Liver (tissue), 9 donors: Measurements from ENCODE around the gene BCKDK. TPM values are rescaled to one million over a fixed set of nuclear protein-coding genes. Genes with fewer than 3 reads are reported as not detected.

ENCODE experiments used
- DNase-seq: peaks from one replicate; pipeline ENCODE4 v3.0.0-alpha.2; 2017; ENCODE audit warnings: low spot score
- H3K27ac ChIP-seq, 2 donors: one replicate each; pipeline ENCODE4 v1.7.0; 2013; ENCODE audit warnings: inconsistent platforms in 2 of 2, low read length in 2 of 2, control low read depth in 1 of 2, low read depth in 1 of 2, mild to moderate bottlenecking in 1 of 2
- H3K27me3 ChIP-seq, 4 donors: one replicate each; pipeline versions ENCODE4 v1.6.1 to v1.7.0; 2013; ENCODE audit warnings: low read length in 3 of 4, inconsistent platforms in 1 of 4, mild to moderate bottlenecking in 1 of 4, moderate library complexity in 1 of 4; ENCODE audit not compliant: control insufficient read depth in 4 of 4, insufficient read depth in 4 of 4
- H3K36me3 ChIP-seq, 4 donors: one replicate each; pipeline versions ENCODE4 v1.6.1 to v1.7.0; 2013; ENCODE audit warnings: low read length in 3 of 4, mild to moderate bottlenecking in 3 of 4, low read depth in 1 of 4, moderate library complexity in 1 of 4; ENCODE audit not compliant: control insufficient read depth in 4 of 4, insufficient read depth in 3 of 4
- H3K4me1 ChIP-seq, 4 donors: one replicate each; pipeline versions ENCODE4 v1.6.1 to v1.7.0; 2013; ENCODE audit warnings: low read length in 3 of 4, mild to moderate bottlenecking in 3 of 4, moderate library complexity in 1 of 4; ENCODE audit not compliant: control insufficient read depth in 4 of 4, insufficient read depth in 4 of 4
- H3K4me3 ChIP-seq, 3 donors: one replicate each; pipeline versions ENCODE4 v1.6.1 to v1.7.0; 2013; ENCODE audit warnings: low read length in 3 of 3, control low read depth in 1 of 3, low read depth in 1 of 3, mild to moderate bottlenecking in 1 of 3
- H3K9ac ChIP-seq, 2 donors: one replicate each; pipeline ENCODE4 v1.7.0; 2013; ENCODE audit warnings: low read length in 2 of 2, mild to moderate bottlenecking in 2 of 2, moderate library complexity in 2 of 2, control low read depth in 1 of 2, low read depth in 1 of 2
- H3K9me3 ChIP-seq, 4 donors: one replicate each; pipeline versions ENCODE4 v1.6.1 to v1.7.0; 2013; ENCODE audit warnings: low read length in 3 of 4; ENCODE audit not compliant: control insufficient read depth in 4 of 4
- ATF3 ChIP-seq: IDR thresholded peaks from 2 replicates; pipeline ENCODE4 v1.6.1; 2016; ENCODE audit warnings: antibody characterized with exemption
- CTCF ChIP-seq: fragments of 150-350 bp; IDR thresholded peaks from 2 replicates; pipeline ENCODE4 v1.5.1; 2017; ENCODE audit warnings: improper control_type of control experiment, low read depth, low read length; ENCODE audit not compliant: missing input control
- EGR1 ChIP-seq, 2 donors: IDR thresholded peaks; 2 replicates each; pipeline ENCODE4 v1.6.1; 2016 to 2018; ENCODE audit warnings: antibody characterized with exemption in 2 of 2, low read depth in 2 of 2
- FOXA1 ChIP-seq: IDR thresholded peaks from 2 replicates; pipeline ENCODE4 v1.6.1; 2016; ENCODE audit warnings: antibody characterized with exemption
- FOXA2 ChIP-seq: IDR thresholded peaks from 2 replicates; pipeline ENCODE4 v1.6.1; 2016; ENCODE audit warnings: antibody characterized with exemption
- GABPA ChIP-seq, 2 donors: IDR thresholded peaks in 1 of 2; conservative IDR thresholded peaks in 1 of 2; 2 replicates each; pipeline ENCODE4 v1.6.1; 2016; ENCODE audit warnings: antibody characterized with exemption in 2 of 2, mild to moderate bottlenecking in 1 of 2, moderate library complexity in 1 of 2
- HNF4A ChIP-seq, 2 donors: conservative IDR thresholded peaks; 2 replicates each; pipeline ENCODE4 v1.6.1; 2016; ENCODE audit warnings: antibody characterized with exemption in 2 of 2, mild to moderate bottlenecking in 2 of 2
- HNF4G ChIP-seq: IDR thresholded peaks from 2 replicates; pipeline ENCODE4 v1.6.1; 2016; ENCODE audit warnings: antibody characterized with exemption
- JUND ChIP-seq, 2 donors: IDR thresholded peaks; 2 replicates each; pipeline ENCODE4 v1.6.1; 2016; ENCODE audit warnings: antibody characterized with exemption in 2 of 2
- MAX ChIP-seq: IDR thresholded peaks from 2 replicates; pipeline ENCODE4 v1.6.1; 2016; ENCODE audit warnings: antibody characterized with exemption
- NR2F2 ChIP-seq: IDR thresholded peaks from 2 replicates; pipeline ENCODE4 v1.6.1; 2016; ENCODE audit warnings: antibody characterized with exemption
- RAD21 ChIP-seq, 2 donors: IDR thresholded peaks; 2 replicates each; pipeline ENCODE4 v1.6.1; 2016; ENCODE audit warnings: antibody characterized with exemption in 2 of 2, mild to moderate bottlenecking in 2 of 2
- REST ChIP-seq: IDR thresholded peaks from 2 replicates; pipeline ENCODE4 v1.6.1; 2016; ENCODE audit warnings: antibody characterized with exemption, mild to moderate bottlenecking
- RXRA ChIP-seq, 2 donors: IDR thresholded peaks; 2 replicates each; pipeline ENCODE4 v1.6.1; 2017 to 2018; ENCODE audit warnings: antibody characterized with exemption in 2 of 2, mild to moderate bottlenecking in 1 of 2
- SP1 ChIP-seq: IDR thresholded peaks from 2 replicates; pipeline ENCODE4 v1.6.1; 2018; ENCODE audit warnings: antibody characterized with exemption, mild to moderate bottlenecking
- TAF1 ChIP-seq: conservative IDR thresholded peaks from 2 replicates; pipeline ENCODE4 v1.6.1; 2016; ENCODE audit warnings: antibody characterized with exemption, mild to moderate bottlenecking
- YY1 ChIP-seq: IDR thresholded peaks from 2 replicates; pipeline ENCODE4 v1.6.1; 2016; ENCODE audit warnings: antibody characterized with exemption, mild to moderate bottlenecking
- ZBTB33 ChIP-seq: IDR thresholded peaks from 2 replicates; pipeline ENCODE4 v1.6.1; 2016; ENCODE audit warnings: antibody characterized with exemption
- WGBS: extraction: QIAGEN DNeasy Blood & Tissue Kit; methylation state at CpG from one replicate; pipeline ENCODE4 v1.1.7; 2013; 5-methylcytosine and 5-hydroxymethylcytosine counted together
- polyA plus RNA-seq, 2 donors: library from polyadenylated mRNA; stranded (reverse) in 1 of 2; unstranded in 1 of 2; fragments of 200-250 nt in 1 of 2; fragments of >200 nt in 1 of 2; fragmentation: Nextera tagmentation in 1 of 2; extraction: Ambion mirVana in 1 of 2; gene quantifications; one replicate each; pipeline versions ENCODE4 v1.2.1 to v1.2.3, GENCODE V29; 2013 to 2015
- total RNA-seq, 2 donors: library from RNA; depleted of rRNA; stranded (reverse); fragments of >200 nt; gene quantifications; one replicate each; pipeline ENCODE4 v1.2.3, GENCODE V29; 2014
- donor health status: healthy.
- donor health status: healthy.
- donor health status: healthy.
- donor health status: healthy.
- donor health status: healthy.

The BCKDK gene
- total and polyA plus RNA-seq, 4 donors = 10.0 to 41.6 (median 34.9) TPM

GRCh38 chr16:31092330-31092729 is 15.9 kb upstream of the BCKDK start:
- 95% methylated on average over 5 of the region's 5 CpGs for WGBS
- H3K27ac ChIP-seq = no peak overlapping the region
- no peaks in the 10 kb centered on the region for H3K9me3 ChIP-seq
- TF ChIP-seq HNF4G (no peak), SP1 (no peak), CTCF (no peak), ZBTB33 (no peak), YY1 (no peak), MAX (no peak), JUND (IDR thresholded peaks at IDR 0.05) (no peak), NR2F2 (no peak), RXRA (IDR thresholded peaks at IDR 0.05) (no peak), EGR1 (IDR thresholded peaks at IDR 0.05; ENCODE audit: low read depth in 2 of 2) (no peak), ATF3 (no peak), HNF4A (conservative IDR thresholded peaks at IDR 0.05) (no peak)
- no peak overlapping the region for H3K9ac ChIP-seq
- H3K4me3 ChIP-seq = no peak overlapping the region
- DNase-seq = no peak
- H3K4me1 ChIP-seq = peaks cover 0 to 19% (median 11%) of the 10 kb centered on the region in 4 donors
- H3K27me3 ChIP-seq = no peaks in the 10 kb centered on the region
- H3K36me3 ChIP-seq = peaks cover 8 to 21% (median 14%) of the 10 kb centered on the region in 4 donors

GRCh38 chr16:31093132-31093703 is 15.0 kb upstream of the BCKDK start:
- peak; percentile 60 for DNase-seq
- H3K27me3 ChIP-seq = no peaks in the 10 kb centered on the region
- H3K36me3 ChIP-seq = peaks cover 8 to 18% (median 13%) of the 10 kb centered on the region in 4 donors
- WGBS = 22% methylated on average over 17 of the region's 17 CpGs
- H3K4me3 ChIP-seq = peak overlapping the region; percentile 84 to 92 (median 89)
- no peaks in the 10 kb centered on the region for H3K9me3 ChIP-seq
- peak overlapping the region; percentile 91 to 96 for H3K27ac ChIP-seq
- H3K9ac ChIP-seq = peak overlapping the region in 1 of 2 donors; percentile 85
- peaks cover 0 to 19% (median 11%) of the 10 kb centered on the region in 4 donors for H3K4me1 ChIP-seq
- TF ChIP-seq HNF4G (peak; percentile 90), FOXA1 (no peak), NR2F2 (peak; percentile 43), JUND (IDR thresholded peaks at IDR 0.05) (peak in 1 of 2 donors; percentile 71), ZBTB33 (no peak), ATF3 (no peak), HNF4A (conservative IDR thresholded peaks at IDR 0.05) (peak; percentile 96 to 97), EGR1 (IDR thresholded peaks at IDR 0.05; ENCODE audit: low read depth in 2 of 2) (no peak), REST (no peak), SP1 (peak; percentile 74), RXRA (IDR thresholded peaks at IDR 0.05) (peak; percentile 94 to 96), GABPA (IDR thresholded peaks at IDR 0.05 in 1 of 2, conservative IDR thresholded peaks at IDR 0.05 in 1 of 2) (peak in 1 of 2 donors; percentile 72), TAF1 (no peak), FOXA2 (no peak), RAD21 (IDR thresholded peaks at IDR 0.05) (peak in 1 of 2 donors; percentile 44), YY1 (no peak), CTCF (no peak)
